Measurements from ENCODE around the gene ARHGAP4.
A peak's percentile ranks its signal among the peaks of the same experiment; 100 is the strongest.

The ARHGAP4 gene

GRCh38 chrX:153925739-153926551, at the start of gene ARHGAP4:
Gene ARHGAP4 (minus strand): TSS chrX:153926264. CDS start chrX:153926202, 62 bp downstream.
- peak; percentile 70 for DNase-seq

GRCh38 chrX:153974726-153975286, 48.7 kb upstream of the ARHGAP4 start:
- DNase-seq, result peak; percentile 35

DNA sequence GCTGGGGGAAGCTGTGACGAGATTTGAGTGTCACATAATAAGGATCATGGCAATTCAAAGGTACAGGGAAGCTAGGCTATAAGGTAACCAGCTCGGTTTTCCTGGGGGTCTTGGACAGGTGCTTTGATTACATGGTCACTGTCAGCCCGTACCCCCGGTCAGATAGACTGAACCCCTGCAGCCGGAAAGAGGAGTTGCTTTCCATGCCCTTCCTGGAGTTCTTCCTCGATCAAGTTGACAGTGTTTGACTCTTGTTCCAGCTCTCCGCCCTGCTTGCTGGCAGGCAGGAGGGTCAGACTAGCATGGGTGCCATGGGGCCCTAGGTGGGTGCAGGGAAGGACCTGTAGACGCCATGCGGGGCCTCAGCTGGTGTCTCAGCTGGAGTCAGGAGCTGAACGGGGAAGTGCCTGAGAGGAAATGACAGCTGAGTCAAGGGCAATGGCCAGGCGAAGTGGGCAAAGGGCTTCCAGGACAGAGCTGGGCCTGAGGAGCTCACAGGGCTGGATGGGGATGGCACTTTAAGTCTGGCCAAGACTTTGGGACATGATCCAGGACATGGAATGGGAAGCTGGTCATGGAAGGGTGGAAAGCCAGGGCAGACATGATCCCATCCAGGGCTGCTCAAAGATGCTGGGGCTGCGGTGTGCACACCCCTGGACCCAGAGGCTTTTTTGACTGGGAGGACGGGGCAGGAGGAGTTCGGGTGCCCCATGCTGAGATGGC, 48.1 kb upstream of the ARHGAP4 start:
- DNase-seq, result peak; percentile 26

DNA sequence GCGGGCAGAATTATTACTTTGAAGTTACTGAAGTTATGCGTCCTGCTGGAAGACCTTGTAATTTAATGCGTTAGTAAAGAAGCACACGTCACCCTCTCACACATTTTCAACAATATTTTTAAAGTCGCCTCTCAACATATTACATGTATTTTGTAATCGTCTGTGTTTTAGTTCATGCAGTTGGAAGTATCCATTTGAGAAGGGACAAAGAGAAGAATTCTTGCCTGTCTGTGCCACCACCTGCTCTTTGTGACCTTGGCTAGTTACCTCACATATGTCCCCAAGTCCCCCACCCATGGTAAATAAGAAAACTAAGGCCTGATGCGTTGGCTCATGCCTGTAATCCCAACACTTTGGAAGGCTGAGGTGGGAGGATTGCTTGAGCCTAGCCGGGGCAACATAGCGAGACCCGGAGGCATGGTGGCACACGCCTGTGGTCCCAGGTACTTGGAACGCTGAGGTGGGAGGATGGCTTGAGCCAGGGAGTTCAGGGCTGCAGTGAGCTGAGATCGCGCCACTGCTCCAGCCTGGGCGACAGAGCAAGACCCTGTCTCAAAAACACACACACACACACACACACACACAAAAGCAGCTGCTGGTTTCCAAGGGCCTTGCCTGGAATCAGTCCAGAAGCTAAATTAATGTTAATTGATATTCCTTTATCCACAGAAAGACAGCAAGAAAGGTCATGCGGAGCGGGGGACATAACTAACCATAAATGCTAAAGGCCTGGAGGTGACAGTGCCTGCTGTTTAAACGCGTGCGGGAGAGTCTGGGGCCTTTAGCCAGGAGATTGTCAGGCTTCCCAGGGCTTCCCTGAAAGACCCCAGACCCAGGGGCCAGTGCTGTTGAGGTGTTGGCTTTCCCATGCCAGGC, 47.3 kb upstream of the ARHGAP4 start:
- DNase-seq, result no peak

DNA sequence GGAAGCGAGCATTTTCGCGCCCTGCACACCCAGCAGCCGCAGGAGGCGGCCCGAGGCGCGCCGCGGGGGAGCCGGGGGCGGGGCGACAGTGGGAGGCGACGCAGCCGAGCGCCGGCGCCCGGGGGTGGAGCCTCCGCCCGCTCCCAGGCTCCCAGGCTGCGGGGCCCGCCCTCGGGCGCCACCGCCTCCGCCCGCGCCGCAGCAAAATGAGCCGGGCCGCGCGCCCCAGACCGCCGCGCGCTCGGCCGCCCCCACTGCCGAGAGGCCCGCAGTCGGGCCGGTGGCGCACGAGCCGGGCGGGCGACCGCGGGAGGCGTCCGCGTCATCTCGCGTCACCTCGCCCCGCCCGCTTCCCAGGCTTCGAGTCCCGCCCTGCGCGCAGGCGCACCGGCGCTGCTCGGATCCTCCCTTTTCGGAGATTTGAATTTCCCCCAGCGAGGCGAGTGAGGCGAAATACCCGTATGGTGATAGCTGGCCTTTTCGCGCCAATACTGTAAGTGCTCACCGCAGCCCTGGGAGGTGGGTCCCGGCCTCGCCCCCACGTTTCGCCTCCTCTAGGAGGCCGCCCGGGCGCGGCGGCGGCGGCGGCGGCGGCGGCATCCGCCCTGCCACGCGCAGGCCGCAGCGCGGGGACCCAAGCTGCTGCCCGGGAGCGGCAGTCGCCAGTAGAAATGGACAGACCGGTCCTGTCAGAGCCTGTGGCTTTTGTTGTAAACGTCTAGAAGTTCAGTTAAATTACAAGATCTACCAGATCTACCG, 46.5 kb upstream of the ARHGAP4 start, which contains the start of gene TMEM187:
TMEM187 (plus strand) TSS at position 387 of the 759 bp plus-strand sequence. CDS start 9,309 bp downstream, outside the sequence.
- DNase-seq, result peak; percentile 97

DNA sequence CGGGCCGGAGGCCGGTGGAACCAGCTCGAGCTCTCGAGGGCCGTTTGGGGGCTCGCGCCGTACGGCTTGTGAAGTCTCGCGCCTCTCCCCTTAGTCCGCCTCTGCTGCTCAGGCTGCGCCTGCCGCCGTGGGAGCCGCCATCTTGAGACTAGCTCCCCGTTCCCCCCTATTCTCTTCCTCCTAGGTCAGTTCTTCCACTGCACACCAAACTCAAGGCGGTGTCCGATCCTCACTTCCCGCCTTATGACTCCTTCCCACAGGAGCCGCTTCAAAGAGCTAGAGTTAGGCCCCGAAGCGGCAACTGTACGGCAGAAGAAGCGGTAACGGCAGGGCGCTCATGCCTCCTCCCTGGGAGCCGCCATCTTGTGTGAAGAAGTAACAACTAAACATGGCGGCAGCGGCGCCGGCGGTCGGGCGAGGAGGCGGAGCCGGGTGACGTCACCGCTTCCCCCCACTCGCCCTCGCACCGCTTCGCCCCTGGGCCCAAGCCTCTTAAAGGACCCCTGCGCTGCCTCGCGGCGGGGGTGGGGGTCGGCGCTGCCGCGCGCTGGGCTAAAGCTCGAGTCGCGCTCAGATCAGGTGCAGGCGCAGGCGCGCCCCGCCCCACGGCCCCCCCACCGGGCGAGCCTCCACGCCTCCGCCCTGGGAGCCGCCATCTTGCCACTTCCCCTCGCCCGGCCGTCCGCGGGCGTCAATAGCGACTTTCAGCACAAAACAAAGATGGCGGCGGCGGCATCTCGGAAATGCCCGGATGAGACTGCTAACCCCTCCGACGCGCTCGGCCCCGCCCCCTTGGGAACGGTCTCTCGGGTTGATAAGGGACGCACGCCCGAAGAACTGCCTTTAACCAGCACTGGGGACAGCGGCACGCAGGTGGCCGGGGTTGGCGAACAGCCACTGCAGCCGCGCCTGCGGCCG, 45.6 kb upstream of the ARHGAP4 start, which contains the start of gene HCFC1:
HCFC1 (minus strand) TSS at position 369 of the 918 bp plus-strand sequence. CDS start 978 bp downstream, outside the sequence.
- DNase-seq, result peak; percentile 96

DNA sequence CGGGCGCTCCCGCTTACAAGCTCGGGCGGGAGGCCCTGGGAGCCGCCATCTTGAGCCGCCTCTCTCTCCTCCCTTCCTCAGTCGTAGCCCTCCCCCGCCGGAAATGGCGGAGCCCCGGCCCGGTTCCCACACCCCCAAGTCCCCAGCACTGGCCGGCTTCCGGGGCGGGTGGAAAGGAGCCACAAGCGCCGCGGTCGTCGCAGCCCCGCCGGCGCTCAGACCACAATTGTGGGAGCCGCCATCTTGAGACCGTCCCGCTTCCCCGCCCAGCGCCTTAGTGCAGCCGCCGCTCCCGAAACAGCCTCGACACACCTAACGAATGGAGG, 45.0 kb upstream of the ARHGAP4 start:
- peak; percentile 95 for DNase-seq

GRCh38 chrX:153970357-153971123, 44.5 kb upstream of the ARHGAP4 start:
- peak; percentile 88 for DNase-seq

DNA sequence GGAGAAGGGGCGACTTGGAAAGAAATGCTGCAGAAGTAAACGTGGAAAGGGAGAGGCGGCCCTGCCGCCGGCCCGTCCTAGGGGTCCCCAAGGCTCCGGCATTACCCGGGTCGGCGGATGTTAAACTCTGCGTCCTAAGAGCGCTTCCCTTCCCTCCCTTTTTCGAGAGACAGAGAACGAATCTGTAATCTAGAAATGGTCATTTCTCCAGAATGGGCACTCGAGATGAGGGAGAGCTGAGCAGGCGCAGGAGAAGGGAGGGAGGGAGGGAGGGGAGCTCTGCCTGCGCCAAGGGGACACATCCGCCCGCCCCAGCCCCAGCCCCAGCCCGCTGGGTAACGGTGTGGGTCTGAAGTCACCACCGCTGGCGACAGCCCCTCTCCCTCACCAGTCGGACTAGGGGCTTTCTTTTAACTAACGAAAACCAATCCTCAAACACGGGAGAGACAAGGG, 43.9 kb upstream of the ARHGAP4 start:
- no peak for DNase-seq

DNA sequence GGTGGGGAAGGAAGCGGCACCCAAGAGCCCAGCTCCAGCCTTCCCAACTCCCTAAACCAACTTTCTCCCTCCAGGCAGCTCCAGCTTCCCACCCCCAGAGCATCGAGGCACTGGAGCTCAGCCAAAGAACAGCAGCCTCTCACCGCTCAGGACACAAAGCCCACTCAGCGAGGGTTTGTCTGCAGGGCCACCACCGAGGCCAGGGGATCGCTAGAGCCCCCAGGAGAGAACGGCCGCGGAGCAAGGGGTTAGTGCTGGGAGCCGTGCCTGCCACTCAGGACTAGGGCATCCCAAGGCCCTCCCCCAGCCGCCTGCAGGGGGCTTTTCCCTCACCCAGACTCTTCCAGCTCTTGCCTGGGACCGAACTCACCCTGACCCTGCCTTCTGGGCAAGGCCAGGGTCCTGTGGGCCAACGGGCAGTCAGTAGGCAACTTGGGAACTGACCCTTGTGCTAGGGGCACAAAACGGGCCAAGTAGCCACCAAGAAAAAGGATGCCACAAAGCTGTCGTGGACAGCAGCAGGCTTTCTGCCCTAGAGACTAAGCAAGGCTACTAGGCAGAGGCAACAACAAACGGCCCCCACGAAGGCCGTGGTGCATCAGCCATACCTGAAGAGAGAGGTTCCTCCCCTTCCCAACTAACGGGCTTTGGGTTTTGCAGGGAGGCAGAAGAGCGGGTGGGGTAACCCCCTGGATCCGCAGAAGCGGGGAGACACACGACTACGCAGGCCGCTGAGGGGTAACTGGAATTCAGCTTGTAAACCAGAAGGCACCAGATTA, 43.2 kb upstream of the ARHGAP4 start:
- peak; percentile 26 for DNase-seq

DNA sequence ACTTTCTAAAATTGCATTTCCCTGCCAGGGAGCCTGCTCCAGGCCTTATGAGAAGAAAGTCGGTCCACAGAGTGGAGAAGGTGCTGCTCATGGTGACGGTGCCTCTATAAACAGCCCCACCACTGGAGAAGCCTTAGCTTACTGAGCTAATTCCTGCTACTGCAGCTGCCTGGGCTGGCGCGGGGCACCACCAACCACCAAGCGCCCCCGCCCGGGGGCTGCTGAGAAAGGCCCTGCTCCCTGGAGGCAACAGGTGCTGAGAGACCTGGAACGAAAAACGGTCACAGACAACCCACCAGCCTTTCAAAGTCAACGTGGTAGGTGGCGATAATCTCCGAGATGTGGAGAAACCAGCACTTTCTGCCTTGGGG, 42.7 kb upstream of the ARHGAP4 start:
- peak; percentile 71 for DNase-seq

DNA sequence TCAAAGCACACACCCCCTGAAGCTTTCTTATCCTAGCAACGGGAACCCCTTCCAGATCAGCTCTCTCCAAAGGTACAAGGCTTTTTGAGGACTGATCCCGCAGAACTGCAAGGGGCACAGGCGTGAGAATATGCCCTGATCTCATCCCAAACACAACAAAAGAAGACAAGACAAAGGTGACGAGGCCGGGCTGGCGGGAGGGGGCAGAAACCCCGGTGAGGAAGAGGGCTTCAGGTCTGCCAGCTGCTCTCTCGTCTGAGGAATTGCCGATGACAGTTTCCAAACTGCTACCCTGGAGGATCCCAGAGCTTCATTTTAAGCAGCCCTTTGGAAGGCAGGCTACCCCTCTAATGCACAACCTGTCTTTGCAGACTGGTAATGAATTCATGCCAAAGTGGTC, 42.2 kb upstream of the ARHGAP4 start:
- no peak for DNase-seq

- DNase-seq, result peak; percentile 41
These were observed 41.6 kb upstream of the ARHGAP4 start for GRCh38 chrX:153967536-153968224.

DNA sequence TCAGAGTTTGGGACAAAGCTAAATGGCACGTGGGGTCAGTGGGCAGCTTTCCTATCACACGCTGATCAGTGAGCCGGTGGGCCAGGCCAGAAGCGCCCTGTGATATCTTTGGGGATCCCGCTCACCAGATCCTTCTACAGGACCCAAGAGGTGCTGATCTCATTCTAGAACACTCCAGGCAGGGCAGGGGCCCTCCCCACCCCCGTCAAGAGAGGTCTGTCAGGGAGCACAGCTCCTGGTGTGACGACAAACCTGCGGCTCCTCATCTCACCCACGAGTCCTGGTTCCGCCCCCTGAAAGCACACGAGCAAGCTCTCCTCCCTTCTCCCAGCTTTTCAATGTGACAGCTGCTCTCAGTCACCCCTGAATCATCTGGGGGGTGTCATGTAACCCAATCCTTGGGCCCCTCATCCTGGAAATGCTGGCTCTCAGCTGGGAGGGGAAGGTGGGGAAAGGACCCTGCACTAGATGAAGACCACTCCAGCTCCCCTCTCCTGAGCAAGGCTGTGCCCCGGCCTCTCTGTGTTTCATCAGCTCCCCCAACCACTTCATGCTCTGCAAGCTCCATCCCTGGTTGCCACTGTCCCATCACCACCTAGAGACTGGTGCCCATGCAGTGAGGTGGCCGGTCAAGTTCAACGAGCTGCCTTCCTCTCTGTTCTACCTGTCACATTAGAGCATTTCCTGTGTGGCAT, 40.9 kb upstream of the ARHGAP4 start:
- no peak for DNase-seq

- no peak for DNase-seq
These were observed 40.2 kb upstream of the ARHGAP4 start for GRCh38 chrX:153966283-153966688.

DNA sequence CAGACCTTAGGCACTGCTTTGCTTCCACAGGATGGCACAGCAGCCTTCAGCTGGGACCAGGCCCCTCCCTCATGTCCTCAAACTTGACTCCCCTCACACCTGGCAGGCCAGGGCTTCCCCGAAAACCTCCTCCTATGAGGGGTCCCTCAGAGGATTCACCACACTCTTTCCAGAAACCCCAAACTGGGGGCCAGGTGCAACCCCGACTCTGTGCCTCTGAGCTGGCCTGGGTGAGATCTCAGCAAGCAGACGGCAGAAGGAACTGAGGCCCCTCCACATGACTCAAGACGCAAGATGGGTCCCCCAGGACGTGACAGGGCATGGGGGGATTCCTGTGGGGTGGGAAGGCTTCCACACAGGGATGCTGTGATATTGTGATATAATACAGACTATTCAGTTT, 39.3 kb upstream of the ARHGAP4 start:
- no peak for DNase-seq

GRCh38 chrX:153964105-153964504, 38.0 kb upstream of the ARHGAP4 start:
- no peak for DNase-seq

- no peak for DNase-seq
These were observed 37.5 kb upstream of the ARHGAP4 start for GRCh38 chrX:153963546-153963945.
